ENCODE results near the gene GPRIN2. TPM values are rescaled to one million over a fixed set of nuclear protein-coding genes. Genes with fewer than 3 reads are reported as not detected.
A peak's percentile ranks its signal among the peaks of the same experiment; 100 is the strongest.
"Not testable (repeated sequence)": the region's sequence is repeated elsewhere in the genome, so short reads cannot be mapped to it uniquely, and the experiment has no call there.

Gene GPRIN2
- total RNA-seq, 1 donor from 2014 or later, result not detected

GRCh38 chr10:46525824-46526681, 30.4 kb downstream of the GPRIN2 start:
- ATAC-seq (no peak), DNase-seq (ENCODE audit: missing footprints) (peak; percentile 30)

GRCh38 chr10:46525177-46525823, 31.2 kb downstream of the GPRIN2 start:
- DNase-seq (ENCODE audit: missing footprints) (no peak), ATAC-seq (no peak)
- intact Hi-C loops (cut with DNase I), result no loop called here

More at GRCh38 chr10:46525824-46526681, 30.4 kb downstream of the GPRIN2 start:
- intact Hi-C loops (cut with DNase I), result no loop called here

DNA sequence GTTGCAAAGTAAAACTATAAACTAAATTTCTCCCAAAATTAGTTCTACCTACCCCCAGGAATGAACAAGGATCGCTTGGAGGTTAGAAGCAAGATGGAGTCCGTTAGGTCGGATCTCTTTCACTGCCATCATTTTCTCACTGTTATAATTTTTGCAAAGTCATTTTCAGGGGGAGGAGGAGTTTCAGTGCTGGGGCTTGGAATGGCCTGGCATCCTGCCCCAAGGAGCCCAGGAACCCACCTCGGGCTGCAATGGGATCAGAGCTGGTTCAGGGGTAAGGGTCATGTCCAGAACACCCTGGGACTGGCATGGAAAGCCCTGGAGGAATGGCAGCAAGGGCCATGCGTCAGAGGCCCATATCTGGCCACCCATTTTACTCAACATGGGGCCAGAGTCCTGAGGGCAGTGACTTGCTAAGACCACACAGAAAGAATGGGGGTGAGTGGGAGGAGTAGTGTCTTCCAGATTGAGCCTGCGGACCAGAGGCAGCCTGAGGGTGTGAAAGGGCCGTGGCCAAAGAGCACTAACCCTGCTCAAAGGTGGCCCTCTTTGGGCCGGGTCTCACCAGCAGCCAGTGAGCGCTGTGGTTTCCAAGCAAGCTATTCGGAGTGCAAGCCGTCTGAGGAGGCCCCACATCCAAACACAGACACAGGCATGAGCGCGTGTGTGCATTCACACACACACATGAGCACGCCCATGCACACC, 31.8 kb downstream of the GPRIN2 start:
- intact Hi-C loops (cut with DNase I), result no loop called here
- DNase-seq (ENCODE audit: missing footprints), result peak; percentile 76
- ATAC-seq, result no peak

- DNase-seq (ENCODE audit: missing footprints) (peak; percentile 55), ATAC-seq (no peak)
- intact Hi-C loops (cut with DNase I), result no loop called here
Observed at GRCh38 chr10:46523962-46524471, 32.4 kb downstream of the GPRIN2 start.

DNA sequence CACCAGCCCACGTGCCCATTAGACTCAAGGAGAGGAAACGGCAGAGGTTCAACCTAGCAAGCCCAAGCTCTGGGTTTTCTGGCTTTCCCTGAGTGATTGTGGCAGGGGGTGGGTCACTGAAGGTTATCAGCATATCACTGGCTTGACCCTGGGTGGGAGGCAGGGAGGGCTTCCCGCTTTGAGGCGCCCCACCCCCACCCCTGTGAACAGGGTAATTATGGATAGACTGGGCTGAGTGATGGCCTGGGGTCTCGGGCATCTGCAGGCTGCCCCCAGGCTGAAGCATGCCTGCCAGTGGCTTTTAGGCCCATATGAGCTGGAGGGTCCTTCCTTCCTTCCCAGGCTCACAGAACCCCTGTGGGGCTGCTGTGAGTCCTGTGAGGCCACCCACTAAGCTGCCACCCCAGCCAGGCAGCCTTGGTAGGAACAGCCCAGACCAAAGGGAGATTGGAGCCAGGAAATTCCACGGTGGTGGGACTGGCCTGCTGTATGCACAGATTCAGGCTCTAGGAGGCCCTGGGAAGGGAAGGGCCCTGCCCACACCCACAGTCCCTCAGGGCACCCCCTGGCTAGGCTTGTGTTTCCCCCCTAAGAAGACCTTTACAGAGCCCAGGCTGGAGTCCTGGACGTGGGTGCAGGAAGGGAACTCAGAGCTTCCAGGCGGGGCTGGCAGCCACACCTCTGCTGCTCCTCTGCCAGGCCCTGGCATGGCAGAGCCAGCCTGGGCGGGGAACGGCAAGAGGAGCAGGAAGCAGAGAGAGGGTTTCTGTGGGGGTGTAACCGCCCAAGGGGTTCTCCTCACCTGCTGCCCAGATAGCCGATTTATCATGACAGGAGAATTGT, 33.1 kb downstream of the GPRIN2 start:
- intact Hi-C loops (cut with DNase I), result no loop called here
- peak; percentile 64 for DNase-seq (ENCODE audit: missing footprints)
- peak; percentile 29 for ATAC-seq

DNA sequence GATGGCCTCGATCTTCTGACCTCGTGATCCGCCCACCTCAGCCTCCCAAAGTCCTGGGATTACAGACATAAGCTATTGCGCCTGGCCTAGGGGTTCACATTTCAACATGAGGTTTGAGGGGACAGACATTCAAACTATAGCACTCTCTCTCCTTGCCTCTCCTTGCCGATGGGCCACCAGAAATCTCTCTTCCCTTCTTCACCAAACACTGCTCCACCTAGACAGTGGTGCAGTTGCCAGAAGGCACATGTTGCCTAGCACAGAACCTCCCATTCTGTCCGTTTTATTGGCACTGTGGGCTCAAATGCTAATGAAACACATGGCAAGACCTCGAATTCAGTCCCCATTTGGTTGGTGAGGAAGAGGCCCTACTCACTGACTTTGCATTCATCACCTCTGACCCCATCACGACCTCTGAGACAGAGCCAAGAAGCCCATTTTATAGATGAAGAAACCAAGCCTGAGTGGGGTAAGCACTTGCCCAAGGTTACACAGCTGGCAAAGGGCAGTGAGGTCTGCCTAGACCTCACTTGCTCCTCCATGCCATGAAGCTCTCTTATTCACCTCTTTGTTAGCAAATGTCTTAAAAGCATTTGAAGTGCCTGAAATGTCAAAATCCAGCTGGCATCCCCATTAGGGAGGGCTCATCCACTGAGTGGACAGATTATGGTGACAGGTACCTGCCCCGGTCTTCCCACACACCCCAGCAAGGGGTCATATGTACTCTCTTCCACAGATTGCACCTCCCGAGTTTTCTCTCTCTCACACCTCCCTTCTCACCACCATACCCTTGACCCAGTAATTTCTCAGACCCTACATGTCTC, 34.0 kb downstream of the GPRIN2 start:
- intact Hi-C loops (cut with DNase I), result no loop called here
- ATAC-seq, result no peak
- peak; percentile 23 for DNase-seq (ENCODE audit: missing footprints)

DNA sequence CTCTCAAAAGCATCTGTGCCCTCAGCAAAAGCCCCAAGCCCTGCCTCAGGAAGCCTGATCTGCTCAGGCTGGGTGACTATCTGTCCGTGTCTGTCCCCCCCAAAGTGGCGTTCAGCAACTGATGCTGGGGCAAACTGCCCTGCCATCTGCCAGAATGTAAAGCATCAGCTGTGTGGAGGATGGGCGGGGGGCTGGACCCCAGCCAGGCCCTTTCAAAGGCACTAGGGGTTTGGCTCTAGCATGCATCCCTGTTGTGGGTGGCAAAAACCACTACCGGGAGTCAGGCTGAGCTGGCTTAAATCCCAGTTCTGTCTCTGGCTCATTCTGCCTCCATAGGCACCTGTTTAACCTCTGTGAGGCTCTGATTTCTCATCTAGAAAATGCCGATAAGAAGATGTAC, 35.5 kb downstream of the GPRIN2 start:
- intact Hi-C loops (cut with DNase I), result no loop called here
- peak; percentile 55 for DNase-seq (ENCODE audit: missing footprints)
- no peak for ATAC-seq

GRCh38 chr10:46520381-46520780, 36.1 kb downstream of the GPRIN2 start:
- ATAC-seq (no peak), DNase-seq (ENCODE audit: missing footprints) (peak; percentile 61)
- intact Hi-C loops (cut with DNase I), result no loop called here

GRCh38 chr10:46518028-46518725, 38.3 kb downstream of the GPRIN2 start:
- peak; percentile 67 for DNase-seq (ENCODE audit: missing footprints)
- intact Hi-C loops (cut with DNase I), result no loop called here

GRCh38 chr10:46517541-46517940, 38.9 kb downstream of the GPRIN2 start:
- DNase-seq (ENCODE audit: missing footprints) (peak; percentile 17), ATAC-seq (no peak)
- intact Hi-C loops (cut with DNase I), result no loop called here

More at GRCh38 chr10:46518028-46518725, 38.3 kb downstream of the GPRIN2 start:
- no peak for ATAC-seq

GRCh38 chr10:46516660-46517416, 39.6 kb downstream of the GPRIN2 start:
- ATAC-seq (no peak), DNase-seq (ENCODE audit: missing footprints) (peak; percentile 30)
- intact Hi-C loops (cut with DNase I), result no loop called here

DNA sequence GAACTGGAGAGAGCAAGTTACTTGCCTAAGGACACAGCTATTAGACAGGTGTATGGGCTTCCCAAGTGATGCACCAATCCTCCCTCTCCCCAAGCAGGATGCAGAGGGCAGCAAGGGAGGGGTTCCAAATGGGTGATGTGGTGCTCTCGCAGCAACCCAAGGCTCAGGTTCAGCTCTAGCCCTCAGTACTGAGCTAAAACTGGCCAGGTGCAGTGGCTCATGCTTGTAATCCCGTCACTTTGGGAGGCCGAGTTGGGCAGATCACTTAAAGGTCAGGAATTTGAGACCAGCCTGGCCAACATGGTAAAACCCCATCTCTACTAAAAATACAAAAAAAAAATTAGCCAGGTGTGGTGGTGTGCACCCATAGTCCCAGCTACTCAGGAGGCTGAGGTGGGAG, 40.7 kb downstream of the GPRIN2 start:
- intact Hi-C loops (cut with DNase I), result no loop called here
- DNase-seq (ENCODE audit: missing footprints) (peak; percentile 37), ATAC-seq (no peak)

DNA sequence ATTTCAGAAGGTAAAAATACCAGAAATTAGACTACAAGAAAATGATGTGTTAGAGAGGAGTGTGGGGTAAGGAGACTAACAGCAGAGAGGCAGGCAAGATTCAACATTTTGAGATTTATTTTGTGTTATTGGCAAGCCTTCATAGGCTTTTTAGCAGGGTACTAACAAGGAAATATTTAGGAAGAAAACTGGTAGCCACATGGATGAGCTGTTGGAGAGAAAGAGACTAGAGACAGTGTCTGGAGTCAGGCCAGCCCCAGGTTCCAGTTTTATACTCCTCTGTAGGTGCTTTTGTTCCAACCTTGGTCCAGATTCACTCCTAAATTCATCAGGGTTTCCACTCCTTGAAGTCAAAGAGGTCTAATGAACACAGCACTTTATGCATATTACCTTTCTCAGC, 41.1 kb downstream of the GPRIN2 start:
- peak; percentile 34 for DNase-seq (ENCODE audit: missing footprints)
- ATAC-seq, result no peak
- intact Hi-C loops (cut with DNase I), result no loop called here

GRCh38 chr10:46514899-46515298, 41.6 kb downstream of the GPRIN2 start:
- no peak for ATAC-seq
- DNase-seq (ENCODE audit: missing footprints), result peak; percentile 50
- intact Hi-C loops (cut with DNase I), result no loop called here

DNA sequence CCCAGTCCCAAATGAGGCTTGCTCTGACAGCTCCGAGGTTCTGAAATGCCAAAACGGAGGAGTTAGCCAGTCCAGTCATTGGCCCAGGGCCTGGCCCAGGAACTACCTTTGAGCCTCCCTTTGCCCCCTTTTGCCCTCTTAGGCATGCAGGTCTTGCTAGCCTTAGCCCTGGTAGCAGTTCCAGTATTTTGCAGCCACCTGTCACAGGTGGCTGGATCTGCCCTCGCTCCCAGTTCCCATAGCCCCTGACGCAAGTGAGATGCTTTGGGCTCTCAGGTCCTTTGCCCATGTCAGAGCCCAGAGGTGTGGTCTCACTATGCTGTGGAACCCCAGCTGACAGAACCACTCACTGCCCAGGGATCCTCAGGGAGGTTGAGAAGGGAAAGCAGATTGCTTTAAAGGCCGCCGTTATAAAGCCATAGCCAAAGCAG, 42.0 kb downstream of the GPRIN2 start:
- ATAC-seq (no peak), DNase-seq (ENCODE audit: missing footprints) (peak; percentile 45)
- intact Hi-C loops (cut with DNase I), result no loop called here

DNA sequence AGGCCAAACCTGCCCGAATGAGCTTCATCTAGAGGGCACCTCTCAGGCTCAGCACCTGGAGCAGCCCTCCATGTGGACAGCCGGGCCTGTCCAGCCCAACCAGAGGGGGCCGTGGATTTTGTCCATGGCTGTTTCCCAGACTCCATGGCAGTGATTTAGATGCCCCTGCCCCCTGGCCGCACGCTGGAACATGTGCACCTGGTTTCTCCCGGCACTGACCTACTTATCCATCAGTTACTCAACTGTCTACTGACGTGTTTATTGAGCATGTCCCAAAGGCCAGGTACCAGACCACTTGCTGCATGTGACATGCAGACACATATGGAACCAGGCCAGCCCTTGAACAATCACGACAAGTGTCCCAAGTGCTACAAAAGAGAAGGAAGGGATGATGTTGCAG, 43.1 kb downstream of the GPRIN2 start:
- not testable (repeated sequence) for ATAC-seq

More for the DNA sequence above, 43.1 kb downstream of the GPRIN2 start:
- DNase-seq (ENCODE audit: missing footprints); intact Hi-C loops (cut with DNase I): not testable (repeated sequence)

Measured in Right ventricle myocardium inferior (tissue), 1 donor.